ENCODE results near the gene EXTL2.
"Not testable (repeated sequence)": the region's sequence is repeated elsewhere in the genome, so short reads cannot be mapped to it uniquely, and the experiment has no call there.

Gene EXTL2

DNA sequence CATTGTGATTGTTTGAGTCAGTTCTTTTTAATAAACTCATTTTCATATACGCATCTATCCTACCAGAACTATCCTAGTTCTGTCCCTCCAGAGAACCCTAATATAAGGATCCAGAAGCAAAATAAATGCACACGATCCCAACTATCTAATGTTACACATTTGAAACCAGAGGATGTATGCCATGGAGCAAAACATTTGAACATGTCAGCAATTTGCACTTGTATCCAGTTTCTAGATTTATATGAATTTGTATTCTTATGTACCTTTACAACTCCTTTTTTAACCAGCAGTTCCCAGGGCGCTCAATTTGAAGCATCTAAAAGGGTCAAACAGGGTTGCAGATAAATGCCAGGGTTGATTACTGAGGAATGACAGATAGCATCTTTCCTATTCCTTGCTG lies 2.1 kb downstream of the EXTL2 start:
- no peak for DNase-seq (ENCODE audit: low read depth)
- TF ChIP-seq, protein P1, sequence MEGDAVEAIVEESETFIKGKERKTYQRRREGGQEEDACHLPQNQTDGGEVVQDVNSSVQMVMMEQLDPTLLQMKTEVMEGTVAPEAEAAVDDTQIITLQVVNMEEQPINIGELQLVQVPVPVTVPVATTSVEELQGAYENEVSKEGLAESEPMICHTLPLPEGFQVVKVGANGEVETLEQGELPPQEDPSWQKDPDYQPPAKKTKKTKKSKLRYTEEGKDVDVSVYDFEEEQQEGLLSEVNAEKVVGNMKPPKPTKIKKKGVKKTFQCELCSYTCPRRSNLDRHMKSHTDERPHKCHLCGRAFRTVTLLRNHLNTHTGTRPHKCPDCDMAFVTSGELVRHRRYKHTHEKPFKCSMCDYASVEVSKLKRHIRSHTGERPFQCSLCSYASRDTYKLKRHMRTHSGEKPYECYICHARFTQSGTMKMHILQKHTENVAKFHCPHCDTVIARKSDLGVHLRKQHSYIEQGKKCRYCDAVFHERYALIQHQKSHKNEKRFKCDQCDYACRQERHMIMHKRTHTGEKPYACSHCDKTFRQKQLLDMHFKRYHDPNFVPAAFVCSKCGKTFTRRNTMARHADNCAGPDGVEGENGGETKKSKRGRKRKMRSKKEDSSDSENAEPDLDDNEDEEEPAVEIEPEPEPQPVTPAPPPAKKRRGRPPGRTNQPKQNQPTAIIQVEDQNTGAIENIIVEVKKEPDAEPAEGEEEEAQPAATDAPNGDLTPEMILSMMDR (IDR thresholded peaks at IDR 0.05; ENCODE audit: control insufficient read depth, insufficient read depth, low read depth, low read length, missing control alignments), result no peak
- no peak overlapping the region for H3K4me3 ChIP-seq (ENCODE audit: control insufficient read depth, low read depth, low read length)

DNA sequence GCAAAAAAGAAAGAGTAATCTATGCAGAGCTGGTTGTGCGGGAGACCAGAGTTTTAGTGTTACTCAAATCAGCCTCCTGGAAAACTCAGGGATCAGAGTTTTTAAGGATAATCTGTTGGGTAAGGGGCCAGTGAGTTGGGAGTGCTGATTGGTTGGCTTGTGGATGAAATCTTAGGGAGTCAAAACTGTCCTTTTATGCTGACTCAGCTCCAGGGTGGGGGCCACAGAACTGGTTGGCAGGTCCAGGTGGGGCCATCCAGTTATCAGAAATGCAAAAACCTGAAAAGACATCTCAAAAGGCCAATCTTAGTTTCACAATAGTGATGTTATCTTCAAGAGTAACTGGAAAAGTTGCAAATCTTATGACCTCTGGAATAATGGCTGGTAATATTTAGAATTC lies 3.3 kb downstream of the EXTL2 start:
- no peak overlapping the region for H3K4me3 ChIP-seq (ENCODE audit: control insufficient read depth, low read depth, low read length)
- DNase-seq (ENCODE audit: low read depth), result no peak
- TF ChIP-seq, protein P1 (IDR thresholded peaks at IDR 0.05; ENCODE audit: control insufficient read depth, insufficient read depth, low read depth, low read length, missing control alignments), result no peak

DNA sequence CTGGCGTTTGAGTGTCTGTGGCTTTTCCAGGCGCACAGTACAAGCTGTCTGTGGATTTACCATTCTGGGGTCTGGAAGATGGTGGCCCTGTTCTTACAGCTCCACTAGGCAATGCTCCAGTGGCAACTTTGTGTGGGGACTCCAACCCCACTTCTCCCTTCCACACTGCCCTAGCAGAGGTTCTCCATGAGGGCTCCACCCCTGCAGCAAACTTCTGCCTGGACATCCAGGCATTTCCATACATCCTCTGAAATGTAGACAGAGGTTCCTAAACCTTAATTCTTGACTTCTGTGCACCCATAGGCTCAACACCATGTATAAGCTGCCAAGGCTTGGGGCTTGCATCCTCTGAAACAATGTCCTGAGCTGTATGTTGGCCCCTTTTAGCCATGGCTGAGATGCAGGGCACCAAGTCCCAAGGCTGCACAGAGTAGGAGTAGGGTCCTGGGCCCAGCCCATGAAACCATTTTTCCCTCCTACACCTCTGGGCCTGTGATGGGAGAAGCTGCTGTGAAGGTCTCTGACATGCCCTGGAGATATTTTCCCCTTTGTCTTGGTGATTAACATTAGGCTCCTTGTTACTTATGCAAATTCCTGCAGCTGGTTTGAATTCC lies 4.7 kb downstream of the EXTL2 start:
- not testable (repeated sequence) for H3K4me3 ChIP-seq (ENCODE audit: control insufficient read depth, low read depth, low read length); DNase-seq (ENCODE audit: low read depth)

DNA sequence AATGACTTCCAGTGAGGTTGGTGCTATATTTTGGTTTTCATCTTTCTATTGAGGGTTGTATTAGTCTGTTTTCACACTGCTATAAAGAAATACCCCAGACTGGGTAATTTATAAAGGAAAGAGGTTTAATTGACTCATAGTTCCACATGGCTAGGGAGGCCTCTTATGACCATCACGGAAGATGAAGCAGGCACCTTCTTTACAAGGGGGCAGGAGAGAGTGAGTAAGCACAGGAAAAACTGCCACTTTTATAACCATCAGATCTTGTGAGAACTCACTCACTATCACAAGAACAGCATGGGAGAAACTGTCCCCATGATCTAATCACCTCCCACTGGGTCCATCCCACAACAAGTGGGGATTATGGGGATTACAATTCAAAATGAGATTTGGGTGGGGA lies 5.6 kb downstream of the EXTL2 start:
- not testable (repeated sequence) for H3K4me3 ChIP-seq (ENCODE audit: control insufficient read depth, low read depth, low read length); DNase-seq (ENCODE audit: low read depth)

DNA sequence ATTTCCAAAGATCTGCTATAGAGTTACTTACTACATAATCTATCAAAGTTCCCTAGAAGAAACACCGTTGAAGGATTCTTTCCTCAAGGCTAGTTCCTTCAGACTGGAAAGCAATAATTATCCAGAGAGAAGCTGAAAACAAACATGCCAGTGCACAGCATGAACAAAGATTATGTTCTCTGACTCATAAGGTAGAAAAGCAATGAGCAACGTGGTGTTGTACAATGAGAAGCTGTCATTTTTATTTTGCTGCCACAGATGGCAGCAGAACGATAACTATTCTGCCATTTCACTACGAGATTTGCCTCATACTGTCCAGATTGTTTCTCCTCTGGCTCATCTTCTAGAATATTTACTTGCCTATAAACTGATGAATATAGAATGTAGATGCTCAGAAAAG lies 10.7 kb downstream of the EXTL2 start:
- DNase-seq (ENCODE audit: low read depth), result no peak
- no peak overlapping the region for H3K4me3 ChIP-seq (ENCODE audit: control insufficient read depth, low read depth, low read length)
- TF ChIP-seq, protein P1 (IDR thresholded peaks at IDR 0.05; ENCODE audit: control insufficient read depth, insufficient read depth, low read depth, low read length, missing control alignments), result no peak

DNA sequence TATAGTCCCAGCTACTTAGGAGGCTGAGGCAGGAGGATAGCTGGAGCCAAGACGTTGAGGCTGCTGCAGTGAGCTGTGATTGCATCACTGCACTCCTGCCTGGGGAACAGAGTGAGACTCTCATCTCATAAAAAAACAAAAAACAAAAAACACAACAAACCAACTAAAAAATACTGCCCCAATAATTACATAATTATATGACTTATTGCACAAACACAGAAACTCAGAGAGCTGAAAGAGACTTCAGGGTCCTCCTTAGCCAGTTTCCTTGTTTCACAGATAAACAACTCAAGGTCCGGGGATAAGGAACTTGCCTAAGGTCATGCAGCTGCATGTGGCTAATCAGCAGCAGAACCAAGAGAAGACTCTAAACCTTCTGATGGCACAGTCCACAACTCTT lies 11.9 kb downstream of the EXTL2 start:
- no peak overlapping the region for H3K4me3 ChIP-seq (ENCODE audit: control insufficient read depth, low read depth, low read length)
- DNase-seq (ENCODE audit: low read depth), result no peak
- TF ChIP-seq, protein P1 (IDR thresholded peaks at IDR 0.05; ENCODE audit: control insufficient read depth, insufficient read depth, low read depth, low read length, missing control alignments), result no peak

DNA sequence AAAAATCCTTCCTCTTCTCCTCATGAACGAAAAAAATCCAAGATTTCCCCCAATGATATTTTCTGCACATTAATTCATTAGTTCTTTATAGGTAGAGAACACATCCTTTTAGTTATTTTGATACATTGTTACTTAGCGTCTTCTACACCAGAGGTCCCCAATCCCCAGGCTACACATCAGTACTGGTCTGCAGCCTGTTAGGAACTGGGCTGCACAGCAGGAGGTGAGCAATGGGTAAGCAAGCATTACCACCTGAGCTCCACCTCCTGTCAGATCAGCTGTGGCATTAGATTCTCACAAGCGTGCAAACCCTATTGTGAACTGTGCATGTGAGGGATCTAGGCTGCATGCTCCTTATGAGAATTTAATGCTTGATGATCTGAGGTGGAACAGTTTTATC lies 13.0 kb downstream of the EXTL2 start:
- DNase-seq (ENCODE audit: low read depth), result no peak
- H3K4me3 ChIP-seq (ENCODE audit: control insufficient read depth, low read depth, low read length), result no peak overlapping the region
- TF ChIP-seq, protein P1 (IDR thresholded peaks at IDR 0.05; ENCODE audit: control insufficient read depth, insufficient read depth, low read depth, low read length, missing control alignments), result no peak

DNA sequence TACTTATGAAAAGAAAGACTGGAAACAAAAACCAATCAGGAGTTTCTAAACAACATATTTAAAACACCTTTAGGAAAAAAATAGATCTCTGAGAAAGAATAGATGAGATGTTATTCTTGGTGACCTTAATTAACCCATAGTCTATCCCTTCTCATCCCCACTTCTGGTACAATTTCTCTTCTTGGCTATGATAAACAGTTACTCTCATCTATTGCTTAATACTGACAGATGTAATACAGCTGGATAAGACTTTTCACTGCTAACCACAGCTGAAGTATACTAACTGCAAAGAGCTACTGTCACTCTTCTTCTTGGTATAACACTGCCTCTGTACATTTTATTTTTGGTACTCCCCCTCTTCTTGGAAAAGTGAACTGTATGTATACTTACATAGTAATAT lies 15.2 kb downstream of the EXTL2 start:
- no peak overlapping the region for H3K4me3 ChIP-seq (ENCODE audit: control insufficient read depth, low read depth, low read length)
- no peak for DNase-seq (ENCODE audit: low read depth)
- TF ChIP-seq, protein P1 (IDR thresholded peaks at IDR 0.05; ENCODE audit: control insufficient read depth, insufficient read depth, low read depth, low read length, missing control alignments), result no peak
